K562 (cell line): Measurements from ENCODE around the gene FOXN1. TPM values are rescaled to one million over a fixed set of nuclear protein-coding genes. Genes with fewer than 3 reads are reported as not detected.

Source experiments
- ATAC-seq: fragments of 200-7000 bp; cut with Tn5 transposase; 3 replicates; pipeline ENCODE4 v1.9.1; 2020; ENCODE audit warnings: moderate library complexity
- BruUV-seq: library from RNA; stranded (reverse); fragments of 400-500 nt; replicated peaks from 2 replicates; lab custom pipeline; 2021; lab: Mats Ljungman, UMichigan
- CTCF ChIA-PET: fragments of 300-600 bp; formaldehyde crosslinking; extraction: SDS; loops from one replicate; lab custom pipeline; 2021; ENCODE audit warnings: low intra/inter-chr PET ratio; lab: Yijun Ruan, JAX
- POLR2A ChIA-PET: fragments of 300-600, 350-650 bp; sonication (Branson Sonifier 250); formaldehyde crosslinking; extraction: SDS; loops from one replicate; lab custom pipeline; 2021; ENCODE audit warnings: antibody characterized with exemption, inconsistent platforms; lab: Yijun Ruan, JAX
- DNase-seq, 4 experiments: peaks; one replicate each; pipeline versions ENCODE4 v3.0.0 to v3.0.0-alpha.2; 2011 to 2018; ENCODE audit warnings: low spot score in 3 of 4, mixed read lengths in 3 of 4; ENCODE audit errors: extremely low read depth in 1 of 4
- FAIRE-seq: peaks from 2 replicates; lab custom pipeline; 2011; peaks lifted over from hg19 to GRCh38; lab: Jason Lieb, UNC
- H2AFZ ChIP-seq: 2 replicates; pipeline ENCODE4 v1.6.0; 2011; ENCODE audit warnings: low read depth, low read length, control low read depth, inconsistent platforms
- H3K27ac ChIP-seq: fragments of 200-600 bp; 3 replicates; pipeline ENCODE4 v1.8.0; 2011; ENCODE audit warnings: low read depth, mild to moderate bottlenecking, control low read depth, inconsistent platforms, low read length, moderate library complexity, mixed read lengths; ENCODE audit errors: extremely low read depth
- H3K27me3 ChIP-seq, 2 experiments: fragments of 300-600 bp in 1 of 2; 2 replicates in 1 of 2; 3 replicates in 1 of 2; pipeline versions ENCODE4 v1.6.0 to v1.8.0; 2011; ENCODE audit warnings: inconsistent platforms in 2 of 2, low read length in 2 of 2, mild to moderate bottlenecking in 1 of 2, mixed read lengths in 1 of 2, moderate library complexity in 1 of 2; ENCODE audit not compliant: control insufficient read depth in 2 of 2, insufficient read depth in 2 of 2
- H3K36me3 ChIP-seq: fragments of 300-600 bp; 3 replicates; pipeline ENCODE4 v1.8.0; 2011; ENCODE audit warnings: mild to moderate bottlenecking, low read length, inconsistent platforms; ENCODE audit not compliant: control insufficient read depth, insufficient read depth
- H3K4me1 ChIP-seq, 2 experiments: fragments of 200-600 bp in 1 of 2; replicated peaks in 1 of 2; 2 replicates in 1 of 2; 3 replicates in 1 of 2; pipeline versions ENCODE4 v1.5.1 to v1.8.0; 2011; ENCODE audit warnings: inconsistent platforms in 2 of 2, low read length in 2 of 2, mild to moderate bottlenecking in 1 of 2, mixed read lengths in 1 of 2, moderate library complexity in 1 of 2; ENCODE audit not compliant: control insufficient read depth in 2 of 2, insufficient read depth in 2 of 2
- H3K4me2 ChIP-seq: 2 replicates; pipeline ENCODE4 v1.6.1; 2011; ENCODE audit warnings: low read length, control low read depth, inconsistent platforms, mixed read lengths; ENCODE audit not compliant: insufficient read depth
- H3K4me3 ChIP-seq: fragments of 200-600 bp; sonication (generic), shearing (Covaris generic); 2 replicates; pipeline ENCODE4 v1.5.1; 2016; ENCODE audit warnings: control low read depth, inconsistent platforms
- H3K79me2 ChIP-seq: fragments of 200-600 bp; 3 replicates; pipeline ENCODE4 v1.8.0; 2011; ENCODE audit warnings: low read length, inconsistent platforms; ENCODE audit not compliant: control insufficient read depth, insufficient read depth
- H3K9ac ChIP-seq, 2 experiments: 2 replicates each; pipeline versions ENCODE4 v1.6.0 to v1.6.1; 2011; ENCODE audit warnings: low read depth in 2 of 2, low read length in 2 of 2, control low read depth in 1 of 2, inconsistent platforms in 1 of 2, mild to moderate bottlenecking in 1 of 2, mixed read lengths in 1 of 2; ENCODE audit not compliant: insufficient read depth in 1 of 2
- H3K9me1 ChIP-seq: one replicate; pipeline ENCODE4 v1.6.0; 2011; ENCODE audit warnings: inconsistent platforms, mild to moderate bottlenecking, low read length, moderate library complexity; ENCODE audit not compliant: control insufficient read depth, insufficient read depth
- H3K9me3 ChIP-seq: replicated peaks from 2 replicates; pipeline ENCODE4 v1.5.1; 2011; ENCODE audit warnings: low read depth, low read length, inconsistent platforms; ENCODE audit not compliant: control insufficient read depth, insufficient read depth
- H4K20me1 ChIP-seq: replicated peaks from 2 replicates; pipeline ENCODE4 v1.6.1; 2011; ENCODE audit warnings: low read length, inconsistent platforms, mixed read lengths; ENCODE audit not compliant: control insufficient read depth, insufficient read depth
- BCOR ChIP-seq: fragments of 450-650 bp; IDR thresholded peaks from 2 replicates; pipeline ENCODE4 v1.6.1; 2016
- CBX2 ChIP-seq: fragments of 200-600 bp; sonication (generic); IDR thresholded peaks from one replicate; pipeline ENCODE4 v1.6.1; 2012; ENCODE audit warnings: mild to moderate bottlenecking, low read length, inconsistent platforms; ENCODE audit not compliant: insufficient read depth, poor library complexity, severe bottlenecking
- ELF4 ChIP-seq: fragments of 450-650 bp; formaldehyde crosslinking; IDR thresholded peaks from 2 replicates; pipeline ENCODE4 v1.4.0; 2022; ENCODE audit warnings: missing genetic modification characterization
- KDM1A ChIP-seq, 2 experiments: fragments of 450-650 bp; IDR thresholded peaks; 2 replicates each; pipeline ENCODE4 v1.6.1; 2016; ENCODE audit warnings: mild to moderate bottlenecking in 2 of 2
- NBN ChIP-seq: fragments of 450-650 bp; IDR thresholded peaks from 2 replicates; pipeline ENCODE4 v1.6.1; 2016; ENCODE audit warnings: low read depth, mild to moderate bottlenecking
- RBM25 ChIP-seq: fragments of 200-400 bp; formaldehyde crosslinking; IDR thresholded peaks from 2 replicates; pipeline ENCODE4 v1.6.1; 2018; ENCODE audit warnings: low read length, low read depth, moderate library complexity; ENCODE audit not compliant: severe bottlenecking
- RCOR1 ChIP-seq, 2 experiments: IDR thresholded peaks; 2 replicates each; pipeline ENCODE4 v1.6.1; 2012; ENCODE audit warnings: low read depth in 2 of 2, low read length in 2 of 2, borderline replicate concordance in 1 of 2, improper control_type of control experiment in 1 of 2
- SMARCA5 ChIP-seq: fragments of 450-650 bp; IDR thresholded peaks from 2 replicates; pipeline ENCODE4 v1.6.1; 2016
- ZFP36 ChIP-seq: fragments of 150-350 bp; IDR thresholded peaks from 2 replicates; pipeline ENCODE4 v1.6.1; 2018; ENCODE audit warnings: low read length, low read depth; ENCODE audit not compliant: partially characterized antibody
- WGBS: fragments of 100-300 bp; shearing (Covaris generic); methylation state at CpG from one replicate; pipeline ENCODE4 v1.1.6; 2016; ENCODE audit warnings: low coverage, mixed read lengths; ENCODE audit not compliant: insufficient coverage; ENCODE audit errors: missing lambda C conversion rate; 5-methylcytosine and 5-hydroxymethylcytosine counted together
- in situ Hi-C: fragments of 300-500 bp; cut with MboI; formaldehyde crosslinking; loops from 4 replicates; pipeline ENCODE4 v1.15.0; 2018; ENCODE audit warnings: inconsistent platforms, mixed read lengths
- intact Hi-C: fragments of 100-400 bp; cut with micrococcal nuclease; formaldehyde crosslinking; loops from 2 replicates; pipeline ENCODE4 v1.14.2; 2022
- polyA plus RNA-seq, 8 experiments: library from polyadenylated mRNA; depleted of rRNA in 4 of 8; stranded (reverse) in 5 of 8; unstranded in 3 of 8; fragments of >200 nt; fragmentation: Nextera tagmentation in 2 of 8; fragmentation: Illumina TruSeq in 1 of 8; extraction: Ambion mirVana in 2 of 8; extraction: Trizol in 1 of 8; gene quantifications; 2 replicates each; pipeline versions ENCODE4 v1.2.1 to v1.2.3, GENCODE V29; 2011 to 2014; ENCODE audit warnings: inconsistent platforms in 1 of 8, missing spikeins in 1 of 8
- total RNA-seq, 7 experiments: library from RNA; depleted of rRNA in 6 of 7; stranded (reverse); fragments of >200 nt in 6 of 7; fragmentation: Illumina TruSeq in 2 of 7; extraction: Trizol in 2 of 7; gene quantifications; 2 replicates each; pipeline versions ENCODE4 v1.2.1 to v1.2.3, GENCODE V29; 2011 to 2021; ENCODE audit warnings: low replicate concordance in 1 of 7

Gene FOXN1
- total and polyA plus RNA-seq, 9 of the 15 experiments (the other 6 are each of a cell fraction or from before 2014, with no cell fraction given): not detected

GRCh38 chr17:28530926-28531325 is 24.8 kb downstream of the FOXN1 start:
- in situ Hi-C loops: no loop called here
- Histone ChIP-seq H3K9me3 (peaks cover 8% of the 10 kb centered on the region), H3K79me2 (no peaks in the 10 kb centered on the region), H3K4me1 (peaks cover 18 to 38% of the 10 kb centered on the region in 2 experiments; a peak in 4 of 5 replicates), H3K36me3 (no peaks in the 10 kb centered on the region), H3K9me1 (no peaks in the 10 kb centered on the region), H3K4me2 (no peak overlapping the region), H3K27ac (no peak overlapping the region), H3K27me3 (peaks cover 5 to 27% of the 10 kb centered on the region in 2 experiments; a peak in 3 of 5 replicates), H3K4me3 (no peak overlapping the region), H2AFZ (no peak overlapping the region), H3K9ac (peak overlapping the region in 1 of 2 experiments; percentile 16; a peak in 1 of 4 replicates), H4K20me1 (0 out of 2 replicates have a peak, but pooled peaks cover 11% of the 10 kb centered on the region)
- WGBS: 0% methylated on average over 7 of the region's 7 CpGs
- DNase-seq (no peak), ATAC-seq (no peak), FAIRE-seq (no peak)
- intact Hi-C loops: no loop called here
- no peak for TF ChIP-seq CBX2
- peak; percentile 89 for TF ChIP-seq BCOR
- no peak for TF ChIP-seq ELF4 (CRISPR knock-in tag)
- no peak for TF ChIP-seq NBN
- peak; percentile 62; the same call in 1 of the 2 replicates for TF ChIP-seq SMARCA5
- TF ChIP-seq RBM25: peak; percentile 54
- TF ChIP-seq KDM1A (IDR thresholded peaks at IDR 0.05): peak; percentile 32 to 66; a peak in 3 of 4 replicates
- TF ChIP-seq RCOR1 (IDR thresholded peaks at IDR 0.05; ENCODE audit: borderline replicate concordance in 1 of 2, low read depth in 2 of 2, low read length in 2 of 2): 0 out of 4 replicates have a peak, but pooled peaks of 1 of the 2 experiments have one; percentile 22
- TF ChIP-seq ZFP36: peak; percentile 82
- no TSS peak for BruUV-seq
- POLR2A ChIA-PET: interaction anchor here (0.6 to 1.5 kb wide), 3 partner anchors 20 to 394 kb away, joined by 3 to 6 read pairs (median 3); no protein-coding TSS in a partner anchor
- CTCF ChIA-PET: no interaction called here
